Measurements from ENCODE around the gene YBX3.

GRCh38 chr12:10737249-10737648 lies 14.1 kb upstream of the YBX3 start:
- TF ChIP-seq POLR2AphosphoS5 (IDR thresholded peaks at IDR 0.05) (no peak), CTCF (IDR thresholded peaks at IDR 0.05) (no peak)
